Measurements from ENCODE around the gene PLOD3. TPM values are rescaled to one million over a fixed set of nuclear protein-coding genes. Genes with fewer than 3 reads are reported as not detected.

The PLOD3 gene
- polyA plus RNA-seq, 1 donor (not counting 4 experiments of a cell fraction or from before 2014, with no cell fraction given), result 31.6 TPM

- FAIRE-seq, result no peak
- H3K36me3 ChIP-seq (ENCODE audit: control insufficient read depth in 2 of 2, extremely low read depth in 1 of 2, insufficient read depth in 2 of 2, low read length in 2 of 2), result no peaks in the 10 kb centered on the region
- H3K27me3 ChIP-seq (ENCODE audit: control insufficient read depth, extremely low read depth, insufficient read depth, low read length), result peaks cover 74% of the 10 kb centered on the region
- no peak overlapping the region for H2AFZ ChIP-seq (ENCODE audit: control insufficient read depth, low read length)
- TF ChIP-seq EZH2 (IDR thresholded peaks at IDR 0.05; ENCODE audit: low read length) (no peak), CTCF (optimal IDR thresholded peaks at IDR 0.05 in 1 of 3, IDR thresholded peaks at IDR 0.05 in 1 of 3, conservative IDR thresholded peaks at IDR 0.05 in 1 of 3; ENCODE audit: extremely low read depth in 1 of 3, insufficient read depth in 2 of 3, low read length in 3 of 3) (no peak)
- dilution Hi-C loops (cut with MboI; ENCODE audit: extremely low pct_ligation_motif_present, low sequenced_read_pairs), result no loop called here
- no peaks in the 10 kb centered on the region for H3K9me1 ChIP-seq (ENCODE audit: control insufficient read depth, extremely low read depth, insufficient read depth, low read length)
- no peak overlapping the region for H3K27ac ChIP-seq (ENCODE audit: control insufficient read depth, insufficient read depth, low read length)
- peaks cover 9% of the 10 kb centered on the region for H3K4me1 ChIP-seq (ENCODE audit: control insufficient read depth, extremely low read depth, insufficient read depth, low read length)
- H3K9me3 ChIP-seq (ENCODE audit: control insufficient read depth, low read depth, low read length), result no peaks in the 10 kb centered on the region
- no peak for DNase-seq (ENCODE audit: low read depth, low spot score)
- no peak overlapping the region for H3K4me2 ChIP-seq (ENCODE audit: control insufficient read depth, extremely low read depth, insufficient read depth, low read depth, low read length)
- H3K9ac ChIP-seq (ENCODE audit: control insufficient read depth, extremely low read depth, insufficient read depth, low read length), result no peak overlapping the region
- no peaks in the 10 kb centered on the region for H3K79me2 ChIP-seq (ENCODE audit: control insufficient read depth, insufficient read depth, low read length)
- no peak overlapping the region for H3K4me3 ChIP-seq (ENCODE audit: control insufficient read depth in 2 of 3, extremely low read depth in 1 of 3, insufficient read depth in 2 of 3, low read depth in 1 of 3, low read length in 3 of 3)
- H4K20me1 ChIP-seq (ENCODE audit: control insufficient read depth, extremely low read depth, insufficient read depth, low read length), result no peaks in the 10 kb centered on the region
These were observed 39.7 kb downstream of the PLOD3 start for GRCh38 chr7:101177644-101178043.

- Histone ChIP-seq H3K4me2 (ENCODE audit: control insufficient read depth, extremely low read depth, insufficient read depth, low read depth, low read length) (no peak overlapping the region), H3K9me3 (ENCODE audit: control insufficient read depth, low read depth, low read length) (no peaks in the 10 kb centered on the region), H3K4me1 (ENCODE audit: control insufficient read depth, extremely low read depth, insufficient read depth, low read length) (peaks cover 9% of the 10 kb centered on the region), H3K9me1 (ENCODE audit: control insufficient read depth, extremely low read depth, insufficient read depth, low read length) (no peaks in the 10 kb centered on the region), H3K4me3 (ENCODE audit: control insufficient read depth in 2 of 3, extremely low read depth in 1 of 3, insufficient read depth in 2 of 3, low read depth in 1 of 3, low read length in 3 of 3) (no peak overlapping the region), H2AFZ (ENCODE audit: control insufficient read depth, low read length) (no peak overlapping the region), H3K9ac (ENCODE audit: control insufficient read depth, extremely low read depth, insufficient read depth, low read length) (no peak overlapping the region), H3K27ac (ENCODE audit: control insufficient read depth, insufficient read depth, low read length) (no peak overlapping the region), H4K20me1 (ENCODE audit: control insufficient read depth, extremely low read depth, insufficient read depth, low read length) (no peaks in the 10 kb centered on the region), H3K79me2 (ENCODE audit: control insufficient read depth, insufficient read depth, low read length) (no peaks in the 10 kb centered on the region), H3K27me3 (ENCODE audit: control insufficient read depth, extremely low read depth, insufficient read depth, low read length) (peaks cover 88% of the 10 kb centered on the region), H3K36me3 (ENCODE audit: control insufficient read depth in 2 of 2, extremely low read depth in 1 of 2, insufficient read depth in 2 of 2, low read length in 2 of 2) (no peaks in the 10 kb centered on the region)
- FAIRE-seq (no peak), DNase-seq (ENCODE audit: low read depth, low spot score) (no peak)
- TF ChIP-seq CTCF (optimal IDR thresholded peaks at IDR 0.05 in 1 of 3, IDR thresholded peaks at IDR 0.05 in 1 of 3, conservative IDR thresholded peaks at IDR 0.05 in 1 of 3; ENCODE audit: extremely low read depth in 1 of 3, insufficient read depth in 2 of 3, low read length in 3 of 3), result no peak
- no peak for TF ChIP-seq EZH2 (IDR thresholded peaks at IDR 0.05; ENCODE audit: low read length)
- dilution Hi-C loops (cut with MboI; ENCODE audit: extremely low pct_ligation_motif_present, low sequenced_read_pairs), result no loop called here
These were observed 41.7 kb downstream of the PLOD3 start for GRCh38 chr7:101175664-101176063.

Measured in keratinocyte (primary cell).